Measurements from ENCODE around the gene GGNBP2.

GGNBP2 gene

DNA sequence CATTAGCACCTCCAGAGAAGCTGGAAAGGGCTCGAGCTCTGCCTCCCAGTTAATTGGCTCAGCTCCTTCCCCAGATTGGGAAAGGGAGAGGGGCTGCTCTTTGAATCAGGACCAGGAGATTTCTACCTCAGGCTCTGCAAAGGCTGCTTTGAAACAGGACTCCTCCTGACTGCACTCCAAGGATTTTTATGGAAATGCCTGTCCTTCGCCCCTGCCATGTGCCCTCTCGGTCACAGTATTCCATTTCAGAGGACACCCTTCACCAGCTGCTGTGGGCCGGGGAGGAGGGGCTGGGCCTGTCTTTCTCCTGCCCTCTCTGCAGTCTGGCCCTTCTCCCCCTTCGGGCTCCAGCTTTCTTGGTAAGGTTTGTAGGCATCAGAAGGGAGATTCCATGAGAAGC, 70.2 kb downstream of the GGNBP2 start:
- no peak overlapping the region for H3K4me3 ChIP-seq (ENCODE audit: low read length)
- no peaks in the 10 kb centered on the region for H3K36me3 ChIP-seq (ENCODE audit: control insufficient read depth, insufficient read depth, low read length)
- peaks cover 5% of the 10 kb centered on the region for H3K27me3 ChIP-seq (ENCODE audit: control insufficient read depth, insufficient read depth, low read length)
- no peak overlapping the region for H3K27ac ChIP-seq (ENCODE audit: low read depth, low read length)
- H3K4me1 ChIP-seq (ENCODE audit: control insufficient read depth, insufficient read depth, low read length), result no peaks in the 10 kb centered on the region
- H3K9ac ChIP-seq (ENCODE audit: low read length), result no peak overlapping the region

- Histone ChIP-seq H3K27me3 (ENCODE audit: control insufficient read depth, insufficient read depth, low read length) (peaks cover 5% of the 10 kb centered on the region), H3K9ac (ENCODE audit: low read length) (no peak overlapping the region), H3K4me3 (ENCODE audit: low read length) (no peak overlapping the region), H3K4me1 (ENCODE audit: control insufficient read depth, insufficient read depth, low read length) (no peaks in the 10 kb centered on the region), H3K36me3 (ENCODE audit: control insufficient read depth, insufficient read depth, low read length) (no peaks in the 10 kb centered on the region), H3K27ac (ENCODE audit: low read depth, low read length) (no peak overlapping the region)
Measured at GRCh38 chr17:36616061-36617029, 71.6 kb downstream of the GGNBP2 start.

DNA sequence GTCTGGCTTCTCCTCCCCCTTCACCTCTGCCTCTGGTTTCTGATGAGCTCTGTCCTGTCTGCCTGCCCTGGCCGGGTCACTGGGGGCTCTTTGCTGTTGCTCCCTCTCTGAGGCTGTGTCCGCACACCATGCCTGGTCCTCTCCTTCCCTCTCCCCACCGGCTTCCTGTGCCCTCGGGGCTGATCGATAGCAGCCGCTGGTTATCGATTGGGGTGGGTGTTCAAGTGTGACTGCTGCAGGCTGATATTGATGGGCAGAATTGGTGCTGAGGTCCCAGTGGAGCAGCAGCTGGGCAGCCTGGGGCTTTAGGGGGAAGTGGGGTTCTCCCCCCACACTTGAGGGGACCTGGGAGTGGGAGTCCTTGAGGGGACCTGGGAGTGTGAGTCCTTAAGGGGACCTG, 73.1 kb downstream of the GGNBP2 start:
- Histone ChIP-seq H3K36me3 (ENCODE audit: control insufficient read depth, insufficient read depth, low read length) (no peaks in the 10 kb centered on the region), H3K4me1 (ENCODE audit: control insufficient read depth, insufficient read depth, low read length) (no peaks in the 10 kb centered on the region), H3K27me3 (ENCODE audit: control insufficient read depth, insufficient read depth, low read length) (peaks cover 5% of the 10 kb centered on the region), H3K9ac (ENCODE audit: low read length) (no peak overlapping the region), H3K4me3 (ENCODE audit: low read length) (no peak overlapping the region), H3K27ac (ENCODE audit: low read depth, low read length) (no peak overlapping the region)

DNA sequence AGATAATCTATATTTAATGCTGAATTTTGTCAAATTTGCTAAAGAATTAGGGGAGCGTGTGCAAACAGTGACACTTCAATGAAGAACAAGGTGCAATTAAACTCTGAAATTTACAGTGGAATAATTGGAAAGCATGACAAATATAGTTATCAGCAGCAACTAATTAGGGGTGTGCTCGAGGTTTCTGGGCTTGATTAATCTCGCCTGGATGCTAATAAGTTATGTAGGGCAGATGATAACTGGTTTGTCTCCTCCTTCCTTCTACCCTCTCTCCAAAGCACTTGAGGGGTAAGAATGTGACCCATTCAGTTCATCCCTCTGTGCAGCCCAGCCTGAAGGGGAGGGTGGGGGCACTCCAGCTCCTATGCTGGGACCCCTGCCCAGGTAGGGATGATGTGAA, 78.6 kb downstream of the GGNBP2 start:
- H3K4me1 ChIP-seq (ENCODE audit: control insufficient read depth, insufficient read depth, low read length), result no peaks in the 10 kb centered on the region
- H3K27ac ChIP-seq (ENCODE audit: low read depth, low read length), result no peak overlapping the region
- H3K4me3 ChIP-seq (ENCODE audit: low read length), result no peak overlapping the region
- no peak overlapping the region for H3K9ac ChIP-seq (ENCODE audit: low read length)
- H3K36me3 ChIP-seq (ENCODE audit: control insufficient read depth, insufficient read depth, low read length), result no peaks in the 10 kb centered on the region
- H3K27me3 ChIP-seq (ENCODE audit: control insufficient read depth, insufficient read depth, low read length), result no peaks in the 10 kb centered on the region

DNA sequence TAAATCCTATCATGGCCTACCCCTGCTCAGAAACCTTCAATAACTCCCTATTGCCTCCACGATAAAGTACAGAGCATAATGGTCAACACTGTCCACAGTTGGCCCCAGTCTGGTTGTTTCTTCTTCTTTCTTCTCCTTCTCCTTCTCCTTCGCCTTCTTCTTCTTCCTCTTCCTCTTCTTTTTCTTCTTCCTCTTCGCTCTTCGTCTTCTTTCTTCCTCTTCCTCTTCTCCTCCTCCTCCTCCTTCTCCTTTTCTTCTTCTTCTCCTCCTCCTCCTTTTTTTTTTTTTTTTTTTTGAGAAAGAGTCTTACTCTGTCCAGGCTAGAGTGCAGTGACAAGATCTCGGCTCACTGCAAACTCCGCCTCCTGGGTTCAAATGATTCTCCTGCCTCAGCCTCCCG, 80.5 kb downstream of the GGNBP2 start:
- Histone ChIP-seq H3K27ac (ENCODE audit: low read depth, low read length) (no peak overlapping the region), H3K36me3 (ENCODE audit: control insufficient read depth, insufficient read depth, low read length) (no peaks in the 10 kb centered on the region), H3K4me3 (ENCODE audit: low read length) (no peak overlapping the region), H3K9ac (ENCODE audit: low read length) (no peak overlapping the region), H3K27me3 (ENCODE audit: control insufficient read depth, insufficient read depth, low read length) (no peaks in the 10 kb centered on the region), H3K4me1 (ENCODE audit: control insufficient read depth, insufficient read depth, low read length) (no peaks in the 10 kb centered on the region)

GRCh38 chr17:36627101-36627500, 82.4 kb downstream of the GGNBP2 start:
- no peak overlapping the region for H3K4me3 ChIP-seq (ENCODE audit: low read length)
- H3K27me3 ChIP-seq (ENCODE audit: control insufficient read depth, insufficient read depth, low read length), result no peaks in the 10 kb centered on the region
- H3K27ac ChIP-seq (ENCODE audit: low read depth, low read length), result no peak overlapping the region
- no peak overlapping the region for H3K9ac ChIP-seq (ENCODE audit: low read length)
- H3K36me3 ChIP-seq (ENCODE audit: control insufficient read depth, insufficient read depth, low read length), result no peaks in the 10 kb centered on the region
- H3K4me1 ChIP-seq (ENCODE audit: control insufficient read depth, insufficient read depth, low read length), result no peaks in the 10 kb centered on the region

- peaks cover 2% of the 10 kb centered on the region for H3K27me3 ChIP-seq (ENCODE audit: control insufficient read depth, insufficient read depth, low read length)
- H3K4me1 ChIP-seq (ENCODE audit: control insufficient read depth, insufficient read depth, low read length), result no peaks in the 10 kb centered on the region
- H3K9ac ChIP-seq (ENCODE audit: low read length), result no peak overlapping the region
- no peaks in the 10 kb centered on the region for H3K36me3 ChIP-seq (ENCODE audit: control insufficient read depth, insufficient read depth, low read length)
- H3K27ac ChIP-seq (ENCODE audit: low read depth, low read length), result no peak overlapping the region
- no peak overlapping the region for H3K4me3 ChIP-seq (ENCODE audit: low read length)
Measured at GRCh38 chr17:36628576-36628975, 83.9 kb downstream of the GGNBP2 start.

- H3K4me1 ChIP-seq (ENCODE audit: control insufficient read depth, insufficient read depth, low read length), result no peaks in the 10 kb centered on the region
- no peak overlapping the region for H3K9ac ChIP-seq (ENCODE audit: low read length)
- no peak overlapping the region for H3K4me3 ChIP-seq (ENCODE audit: low read length)
- no peak overlapping the region for H3K27ac ChIP-seq (ENCODE audit: low read depth, low read length)
- H3K36me3 ChIP-seq (ENCODE audit: control insufficient read depth, insufficient read depth, low read length), result no peaks in the 10 kb centered on the region
- H3K27me3 ChIP-seq (ENCODE audit: control insufficient read depth, insufficient read depth, low read length), result peaks cover 4% of the 10 kb centered on the region
Measured at GRCh38 chr17:36629252-36629847, 84.6 kb downstream of the GGNBP2 start.

GRCh38 chr17:36629970-36630502, 85.3 kb downstream of the GGNBP2 start:
- Histone ChIP-seq H3K9ac (ENCODE audit: low read length) (no peak overlapping the region), H3K4me1 (ENCODE audit: control insufficient read depth, insufficient read depth, low read length) (no peaks in the 10 kb centered on the region), H3K4me3 (ENCODE audit: low read length) (no peak overlapping the region), H3K27ac (ENCODE audit: low read depth, low read length) (no peak overlapping the region), H3K27me3 (ENCODE audit: control insufficient read depth, insufficient read depth, low read length) (peaks cover 4% of the 10 kb centered on the region), H3K36me3 (ENCODE audit: control insufficient read depth, insufficient read depth, low read length) (no peaks in the 10 kb centered on the region)

- H3K4me3 ChIP-seq (ENCODE audit: low read length), result no peak overlapping the region
- H3K36me3 ChIP-seq (ENCODE audit: control insufficient read depth, insufficient read depth, low read length), result no peaks in the 10 kb centered on the region
- peaks cover 4% of the 10 kb centered on the region for H3K27me3 ChIP-seq (ENCODE audit: control insufficient read depth, insufficient read depth, low read length)
- H3K4me1 ChIP-seq (ENCODE audit: control insufficient read depth, insufficient read depth, low read length), result no peaks in the 10 kb centered on the region
- H3K9ac ChIP-seq (ENCODE audit: low read length), result no peak overlapping the region
- no peak overlapping the region for H3K27ac ChIP-seq (ENCODE audit: low read depth, low read length)
Measured at GRCh38 chr17:36631022-36631421, 86.3 kb downstream of the GGNBP2 start.

- H3K27ac ChIP-seq (ENCODE audit: low read depth, low read length), result no peak overlapping the region
- H3K36me3 ChIP-seq (ENCODE audit: control insufficient read depth, insufficient read depth, low read length), result no peaks in the 10 kb centered on the region
- no peak overlapping the region for H3K4me3 ChIP-seq (ENCODE audit: low read length)
- no peak overlapping the region for H3K9ac ChIP-seq (ENCODE audit: low read length)
- H3K4me1 ChIP-seq (ENCODE audit: control insufficient read depth, insufficient read depth, low read length), result no peaks in the 10 kb centered on the region
- peaks cover 4% of the 10 kb centered on the region for H3K27me3 ChIP-seq (ENCODE audit: control insufficient read depth, insufficient read depth, low read length)
Measured at GRCh38 chr17:36632916-36633771, 88.4 kb downstream of the GGNBP2 start.
